HL-60/S4 treated with phorbol 12-myristate 13-acetate at 8.2 ng/mL for 4 days and 3 days (cell line): ENCODE data around the gene AP2A2.

Experiments
- in situ Hi-C: fragments of 300-500 bp; cut with MboI; formaldehyde crosslinking; loops from 2 replicates; pipeline ENCODE4 v1.15.0; 2022; ENCODE audit warnings: low sequenced_read_pairs

Gene AP2A2

GRCh38 chr11:924406-925157, 1.1 kb upstream of the AP2A2 start:
- in situ Hi-C loops = no loop called here

- in situ Hi-C loops = no loop called here
Observed at GRCh38 chr11:925158-925495, 543 bp upstream of the AP2A2 start.

GRCh38 chr11:926341-926916, 759 bp downstream of the AP2A2 start:
- in situ Hi-C loops = no loop called here

- in situ Hi-C loops = no loop called here
Observed at GRCh38 chr11:927871-928270, 2.2 kb downstream of the AP2A2 start.

GRCh38 chr11:928786-929185, 3.1 kb downstream of the AP2A2 start:
- in situ Hi-C loops = no loop called here

GRCh38 chr11:929405-929804, 3.7 kb downstream of the AP2A2 start:
- in situ Hi-C loops = no loop called here

GRCh38 chr11:931385-931784, 5.7 kb downstream of the AP2A2 start:
- in situ Hi-C loops = no loop called here

- in situ Hi-C loops = no loop called here
Observed at GRCh38 chr11:932435-932834, 6.8 kb downstream of the AP2A2 start.

GRCh38 chr11:933142-933851, 7.6 kb downstream of the AP2A2 start:
- in situ Hi-C loops = no loop called here

- in situ Hi-C loops = no loop called here
Observed at GRCh38 chr11:933936-934335, 8.3 kb downstream of the AP2A2 start.

- in situ Hi-C loops = no loop called here
Observed at GRCh38 chr11:934527-934926, 8.9 kb downstream of the AP2A2 start.

GRCh38 chr11:936199-936598, 10.5 kb downstream of the AP2A2 start:
- in situ Hi-C loops = no loop called here

- in situ Hi-C loops = no loop called here
Observed at GRCh38 chr11:937841-938261, 12.2 kb downstream of the AP2A2 start.

- in situ Hi-C loops = no loop called here
Observed at GRCh38 chr11:940496-941135, 14.9 kb downstream of the AP2A2 start.

GRCh38 chr11:942823-943222, 17.2 kb downstream of the AP2A2 start:
- in situ Hi-C loops = no loop called here

GRCh38 chr11:944711-945470, 19.2 kb downstream of the AP2A2 start:
- in situ Hi-C loops = no loop called here

- in situ Hi-C loops = no loop called here
Observed at GRCh38 chr11:945986-946385, 20.3 kb downstream of the AP2A2 start.

GRCh38 chr11:947744-948143, 22.1 kb downstream of the AP2A2 start:
- in situ Hi-C loops = no loop called here

GRCh38 chr11:951507-951906, 25.8 kb downstream of the AP2A2 start:
- in situ Hi-C loops = no loop called here

GRCh38 chr11:952406-953385, 27.0 kb downstream of the AP2A2 start:
- in situ Hi-C loops = no loop called here
